ENCODE results near the gene FMN2. TPM values are rescaled to one million over a fixed set of nuclear protein-coding genes. Genes with fewer than 3 reads are reported as not detected.

The FMN2 gene
- total and polyA plus RNA-seq, 8 donors, result 0.20 to 2.1 (median 1.2) TPM

DNA sequence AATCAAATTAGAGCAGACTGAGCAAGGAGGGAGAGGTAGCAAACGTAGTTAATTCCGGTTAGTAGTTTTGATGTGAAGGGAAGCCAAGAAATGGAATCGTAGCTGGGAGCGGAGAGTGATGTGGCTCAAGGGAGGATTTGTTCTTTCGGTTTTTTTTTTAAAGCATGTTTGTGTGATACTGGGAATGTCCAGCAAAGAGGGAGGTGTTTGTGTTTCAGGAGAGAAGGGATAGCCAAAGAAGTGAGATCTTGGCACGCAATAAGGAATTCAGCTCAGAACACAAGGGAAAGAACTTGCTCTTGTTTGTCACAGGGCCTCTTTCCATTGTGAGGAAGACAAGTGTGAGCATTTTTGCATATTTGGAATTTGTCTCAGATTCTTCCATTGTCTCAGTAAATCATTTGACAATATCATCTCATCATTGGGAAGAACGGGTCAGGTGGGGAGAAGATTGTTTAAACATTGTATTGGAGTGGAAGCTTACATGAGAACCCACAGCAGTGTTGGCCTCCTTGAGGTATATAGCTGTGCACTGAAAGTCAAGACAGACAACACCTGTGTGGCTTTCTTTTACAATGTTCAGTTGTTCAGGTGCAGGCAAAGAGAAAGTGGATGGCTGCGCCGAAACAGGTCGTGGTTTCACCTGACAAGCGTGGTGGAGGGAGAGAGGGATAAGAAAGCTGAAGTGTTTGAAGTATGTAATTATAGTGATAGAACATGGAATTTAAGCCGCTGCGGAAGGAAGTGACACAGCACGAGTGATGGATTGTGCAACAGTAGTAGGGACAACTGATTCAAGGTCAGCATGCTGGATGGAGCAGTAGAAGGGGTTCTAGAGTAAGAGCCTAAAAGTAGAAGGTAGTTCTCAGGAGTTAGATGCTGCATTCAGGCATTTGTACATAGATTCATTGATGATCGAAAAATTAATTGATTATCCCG, 25.4 kb downstream of the FMN2 start:
- H3K4me1 ChIP-seq, result no peaks in the 10 kb centered on the region
- no peaks in the 10 kb centered on the region for H3K9me3 ChIP-seq
- no peaks in the 10 kb centered on the region for H3K27me3 ChIP-seq
- intact Hi-C loops (cut with DNase I), result no loop called here
- ATAC-seq, result peak; percentile 57
- no peak overlapping the region for H3K4me3 ChIP-seq
- DNase-seq, result no peak
- H3K27ac ChIP-seq, result no peak overlapping the region
- no peaks in the 10 kb centered on the region for H3K36me3 ChIP-seq
- TF ChIP-seq CTCF (IDR thresholded peaks at IDR 0.05), result no peak

GRCh38 chr1:240117930-240118329, 26.2 kb downstream of the FMN2 start:
- H3K27ac ChIP-seq, result no peak overlapping the region
- ATAC-seq, result no peak
- no peaks in the 10 kb centered on the region for H3K27me3 ChIP-seq
- H3K4me3 ChIP-seq, result no peak overlapping the region
- TF ChIP-seq CTCF (IDR thresholded peaks at IDR 0.05), result no peak
- intact Hi-C loops (cut with DNase I), result no loop called here
- no peaks in the 10 kb centered on the region for H3K36me3 ChIP-seq
- H3K9me3 ChIP-seq, result no peaks in the 10 kb centered on the region
- H3K4me1 ChIP-seq, result no peaks in the 10 kb centered on the region
- no peak for DNase-seq

DNA sequence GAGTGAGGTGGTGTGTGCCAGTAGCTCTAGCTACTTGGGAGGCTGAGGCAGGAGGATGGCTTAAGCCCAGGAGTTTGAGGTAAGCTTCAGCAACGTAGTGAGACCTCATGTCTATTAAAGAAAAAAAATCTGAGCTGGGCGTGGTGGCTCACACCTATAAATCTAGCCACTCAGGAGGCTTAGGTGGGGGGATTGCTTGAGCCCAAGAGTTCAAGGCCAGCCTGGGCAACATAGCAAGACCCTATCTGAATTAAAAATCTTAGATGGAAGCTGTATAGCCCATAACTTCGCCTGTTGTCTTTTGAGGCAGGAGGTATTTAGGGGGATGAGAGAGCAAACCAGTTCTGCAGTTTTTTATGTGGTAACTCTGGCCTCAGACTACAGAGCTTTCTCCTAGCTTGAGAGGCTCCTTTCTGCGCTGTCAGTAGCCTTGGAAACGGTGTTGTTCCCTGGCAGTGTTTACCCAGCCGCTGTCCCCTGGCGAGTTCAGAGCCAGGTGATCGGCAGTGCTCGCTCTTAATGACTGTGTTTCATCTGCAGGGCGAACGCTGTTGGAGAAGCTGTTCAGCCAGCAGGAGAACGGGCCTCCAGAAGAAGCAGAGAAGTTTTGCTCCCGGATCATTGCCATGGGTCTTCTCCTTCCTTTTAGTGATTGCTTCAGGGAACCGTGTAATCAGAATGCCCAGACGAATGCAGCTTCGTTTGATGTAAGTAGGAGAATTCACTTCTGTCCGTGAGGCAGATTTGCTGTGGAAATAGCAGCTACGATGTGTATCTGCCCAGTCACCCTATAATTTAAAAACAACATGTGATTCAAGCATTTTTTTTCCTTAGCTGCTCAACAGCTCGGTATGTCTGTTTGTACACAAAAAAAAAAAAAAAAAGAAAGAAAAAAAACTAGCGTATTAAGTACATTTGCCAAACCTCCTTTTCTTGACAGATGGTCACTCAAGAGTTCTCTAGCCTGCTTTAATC, 31.2 kb downstream of the FMN2 start:
- Histone ChIP-seq H3K27me3 (no peaks in the 10 kb centered on the region), H3K4me3 (no peak overlapping the region), H3K4me1 (no peaks in the 10 kb centered on the region), H3K9me3 (no peaks in the 10 kb centered on the region), H3K36me3 (no peaks in the 10 kb centered on the region), H3K27ac (no peak overlapping the region)
- DNase-seq (peak in 3 of 4 donors; percentile 34 to 80 (median 70)), ATAC-seq (peak; percentile 99)
- intact Hi-C loops (cut with DNase I), result no loop called here
- TF ChIP-seq CTCF (IDR thresholded peaks at IDR 0.05), result no peak

GRCh38 chr1:240126821-240127220, 35.1 kb downstream of the FMN2 start:
- Histone ChIP-seq H3K36me3 (no peaks in the 10 kb centered on the region), H3K27ac (no peak overlapping the region), H3K27me3 (no peaks in the 10 kb centered on the region), H3K9me3 (no peaks in the 10 kb centered on the region), H3K4me3 (no peak overlapping the region), H3K4me1 (no peaks in the 10 kb centered on the region)
- TF ChIP-seq CTCF (IDR thresholded peaks at IDR 0.05), result no peak
- no peak for ATAC-seq
- intact Hi-C loops (cut with DNase I), result no loop called here
- DNase-seq, result no peak

GRCh38 chr1:240128366-240128765, 36.7 kb downstream of the FMN2 start:
- no peaks in the 10 kb centered on the region for H3K27me3 ChIP-seq
- H3K4me1 ChIP-seq, result no peaks in the 10 kb centered on the region
- no peaks in the 10 kb centered on the region for H3K9me3 ChIP-seq
- ATAC-seq (no peak), DNase-seq (no peak)
- TF ChIP-seq CTCF (IDR thresholded peaks at IDR 0.05), result no peak
- H3K4me3 ChIP-seq, result no peak overlapping the region
- no peak overlapping the region for H3K27ac ChIP-seq
- H3K36me3 ChIP-seq, result no peaks in the 10 kb centered on the region
- intact Hi-C loops (cut with DNase I), result no loop called here

All from left lung (tissue), 10 donors.